Activated CD8-positive, alpha-beta memory T cell treated with anti-CD3 and anti-CD28 coated beads, Interleukin-2, amount 50 U/mL, for 4 hours (primary cell): ENCODE results near the gene NBPF4.
"Not testable (repeated sequence)": the region's sequence is repeated elsewhere in the genome, so short reads cannot be mapped to it uniquely, and the experiment has no call there.

Experiments used
- DNase-seq: peaks from one replicate; pipeline ENCODE4 v3.0.0-alpha.2; 2020

The NBPF4 gene

DNA sequence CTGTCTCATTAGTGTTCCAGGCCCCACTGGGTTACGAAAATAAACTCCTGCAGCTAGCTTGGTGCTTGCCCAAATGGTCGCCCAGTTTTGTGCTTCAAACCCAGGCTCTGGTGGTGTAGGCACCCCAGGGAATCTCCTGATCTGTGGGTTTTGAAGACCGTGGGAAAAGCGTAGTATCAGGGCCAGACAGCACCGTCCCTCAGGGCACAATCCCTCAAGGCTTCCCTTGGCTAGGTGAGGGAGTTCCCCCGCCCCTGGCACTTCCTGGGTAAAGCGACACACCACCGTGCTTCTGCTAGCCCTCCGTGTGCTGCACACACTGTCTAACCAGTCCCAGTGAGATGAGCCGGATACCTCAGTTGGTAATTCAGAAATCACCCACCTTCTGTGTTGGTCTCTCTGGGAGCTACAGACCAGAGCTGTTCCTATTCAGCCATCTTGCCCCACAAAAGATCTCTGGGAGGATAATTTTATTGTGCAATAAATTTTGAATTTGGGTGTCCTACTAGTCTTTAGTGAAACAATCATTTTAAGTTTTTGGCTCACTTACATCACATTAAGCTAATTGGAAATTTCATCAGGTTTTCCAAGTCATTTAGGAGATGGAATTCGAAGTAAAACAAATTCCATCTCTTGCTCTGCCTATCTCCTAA, 34.3 kb downstream of the NBPF4 start:
- no peak for DNase-seq

DNA sequence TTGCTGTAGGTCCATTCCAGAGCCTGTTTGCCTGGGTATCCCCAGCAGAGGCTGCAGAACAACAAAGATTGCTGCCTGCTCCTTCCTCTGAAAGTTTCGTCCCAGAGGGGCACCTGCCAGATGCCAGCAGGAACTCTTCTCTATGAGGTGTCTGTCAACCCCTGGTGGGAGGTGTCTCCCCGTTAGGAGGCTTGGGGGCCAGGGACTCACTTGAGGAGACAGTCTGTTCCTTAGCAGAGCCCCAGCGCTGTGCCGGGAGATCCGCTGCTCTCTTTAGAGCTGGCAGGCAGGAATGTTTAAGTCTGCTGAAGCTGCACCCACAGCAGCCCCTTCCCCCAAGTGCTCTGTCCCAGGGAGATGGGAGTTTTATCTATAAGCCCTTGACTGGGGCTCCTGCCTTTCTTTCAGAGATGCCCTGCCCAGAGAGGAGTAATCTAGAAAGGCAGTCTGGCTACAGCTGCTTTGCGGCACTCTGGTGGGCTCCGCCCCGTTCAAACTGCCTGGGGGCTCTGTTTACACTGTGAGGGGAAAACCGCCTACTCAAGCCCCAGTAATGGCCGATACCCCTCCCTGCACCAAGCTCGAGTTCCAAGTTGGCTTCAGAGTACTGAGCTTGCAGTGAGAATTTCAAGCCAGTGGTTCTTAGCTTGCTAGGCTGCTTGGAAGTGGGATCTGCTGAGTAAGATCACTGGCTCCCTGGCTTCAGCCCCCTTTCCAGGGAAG, 35.0 kb downstream of the NBPF4 start:
- no peak for DNase-seq

DNA sequence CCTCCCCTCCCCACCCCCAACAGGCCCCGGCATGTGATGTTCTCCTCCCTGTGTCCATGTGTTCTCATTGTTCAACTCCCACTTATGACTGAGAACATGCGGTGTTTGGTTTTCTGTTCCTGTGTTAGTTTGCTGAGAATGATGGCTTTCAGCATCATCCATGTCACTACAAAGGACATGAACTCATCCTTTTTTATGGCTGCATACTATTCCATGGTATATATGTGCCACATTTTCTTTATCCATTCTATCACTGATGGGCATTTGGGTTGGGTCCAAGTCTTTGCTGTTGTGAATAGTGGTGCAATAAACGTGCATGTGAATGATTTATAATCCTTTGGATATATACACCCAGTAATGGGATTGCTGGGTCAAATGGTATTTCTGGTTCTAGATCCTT, 40.3 kb downstream of the NBPF4 start:
- not testable (repeated sequence) for DNase-seq

DNA sequence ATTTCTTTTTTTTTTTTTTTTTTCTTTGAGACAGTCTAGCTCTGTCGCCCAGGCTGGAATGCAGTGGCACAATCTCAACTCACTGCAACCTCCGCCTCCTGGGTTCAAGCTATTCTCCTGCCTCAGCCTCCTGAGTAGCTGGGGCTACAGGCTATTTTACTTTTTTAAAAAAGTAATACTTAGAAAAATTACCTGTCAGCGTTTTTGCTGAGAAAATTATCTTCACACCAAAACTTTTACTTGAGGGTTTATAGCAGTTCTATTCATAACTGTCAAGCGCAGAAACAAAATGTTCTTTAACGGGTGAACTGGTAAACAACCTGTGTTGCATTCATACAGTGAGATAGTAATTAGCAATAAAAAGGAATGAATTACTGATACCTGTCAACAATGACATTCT, 42.2 kb downstream of the NBPF4 start:
- DNase-seq = no peak

DNA sequence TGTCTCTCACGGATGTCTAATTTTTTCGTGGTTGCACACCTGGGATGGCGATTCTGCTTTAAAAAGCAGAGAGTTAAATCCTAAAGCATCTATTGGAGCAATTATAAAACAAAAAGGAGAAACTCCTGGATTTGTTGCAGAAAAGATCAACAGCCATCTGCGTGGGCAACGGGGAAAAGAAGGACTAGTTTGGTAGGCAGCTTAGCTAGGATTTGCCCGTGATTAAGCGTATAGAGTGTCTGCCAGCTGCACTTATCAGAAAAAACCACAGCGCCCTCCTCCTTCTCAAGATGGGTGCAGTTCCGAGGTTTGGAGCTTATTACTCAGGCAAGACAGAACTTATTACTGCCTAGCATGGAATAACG, 43.2 kb downstream of the NBPF4 start:
- DNase-seq = peak; percentile 45

DNA sequence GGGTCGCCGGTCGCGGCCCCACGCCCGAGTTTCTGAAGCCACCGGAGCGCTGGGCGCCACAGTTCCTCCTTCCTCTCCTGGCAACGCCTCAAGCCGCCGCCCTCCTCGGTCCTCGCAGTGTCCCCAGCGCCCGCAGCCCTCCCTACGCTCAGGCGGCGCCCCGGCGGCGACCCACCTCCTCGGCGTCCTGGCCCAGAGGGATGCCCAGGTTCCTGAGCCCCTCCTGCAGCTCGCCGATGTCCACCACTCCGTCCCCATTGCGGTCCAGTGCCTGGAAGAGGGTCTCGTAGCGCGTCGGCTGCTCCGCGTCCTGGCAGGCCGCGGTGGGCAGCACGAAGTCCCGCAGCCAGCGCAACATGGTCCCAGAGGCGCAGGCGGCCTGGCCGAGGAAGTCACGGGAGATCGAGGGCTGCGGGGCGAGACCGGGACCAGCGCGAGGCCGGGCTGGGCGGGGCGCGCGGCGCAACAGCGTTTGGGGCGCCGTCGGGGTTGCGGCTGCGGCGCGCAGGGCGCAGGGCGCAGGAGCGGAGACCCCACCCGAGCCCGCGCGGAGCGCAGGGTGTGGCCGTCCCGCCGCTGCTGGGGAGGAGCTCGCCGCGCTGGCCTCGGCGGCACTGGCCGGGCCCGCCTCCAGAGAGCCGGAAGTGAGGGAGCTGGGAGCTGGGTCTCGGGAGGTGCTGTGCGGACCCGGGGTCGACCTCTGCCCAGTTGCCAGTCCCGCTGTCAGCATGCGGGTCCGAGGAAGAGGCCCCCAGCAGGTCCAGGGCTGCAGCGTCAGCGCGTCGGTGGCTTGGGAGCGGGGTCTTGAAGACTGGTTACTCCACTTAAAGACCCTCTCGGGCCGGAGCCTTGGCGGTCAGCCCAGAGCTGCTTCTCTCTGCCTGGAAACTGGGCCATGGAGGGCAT, 43.8 kb downstream of the NBPF4 start, which contains the start of gene SLC25A24:
Gene SLC25A24 (minus strand): TSS at position 563 of the 906 bp plus-strand sequence. CDS start 205 bp downstream, at position 358.
- DNase-seq = peak; percentile 66

DNA sequence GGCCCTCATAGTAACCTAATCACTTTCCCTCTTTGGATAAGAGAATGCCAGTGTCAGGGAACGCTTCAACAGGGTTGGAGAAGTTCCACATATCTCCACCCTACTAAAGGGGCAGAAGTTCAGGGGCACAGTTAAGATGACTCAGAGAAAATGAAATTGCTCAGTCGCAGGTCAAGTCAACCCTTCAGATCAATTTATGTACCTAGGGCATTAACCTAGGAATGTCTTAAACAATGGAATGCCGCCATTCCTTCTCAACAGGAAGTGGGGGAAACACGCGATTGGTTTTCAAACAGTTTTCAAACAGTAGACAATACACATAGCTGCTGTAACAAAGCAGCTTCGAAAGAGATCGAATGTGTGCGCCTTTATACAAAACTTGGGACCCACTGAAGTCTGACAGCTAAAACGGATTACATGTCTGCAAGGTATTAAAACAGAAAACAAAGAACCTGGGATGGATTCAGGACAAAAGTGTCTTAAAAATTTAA, 44.6 kb downstream of the NBPF4 start:
- DNase-seq = no peak

DNA sequence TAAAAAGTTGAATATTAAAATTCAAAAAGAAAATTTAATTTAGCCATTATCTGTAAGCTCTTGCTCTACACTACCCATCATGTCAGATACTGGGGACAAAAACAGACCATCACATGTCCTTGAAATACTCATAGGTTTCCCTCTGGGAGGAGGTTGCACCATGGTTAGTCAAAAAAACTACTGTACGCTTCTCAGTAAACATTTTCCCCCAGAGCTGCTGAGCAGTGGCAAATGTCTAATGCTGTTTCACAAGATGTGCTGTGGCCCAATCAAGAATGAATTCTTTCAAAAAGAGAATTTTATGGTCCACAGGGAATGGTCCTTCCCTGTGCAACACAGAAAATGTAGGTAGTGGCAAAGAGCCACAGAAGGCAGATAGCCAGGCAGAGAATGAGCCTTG, 49.8 kb downstream of the NBPF4 start:
- DNase-seq = no peak

DNA sequence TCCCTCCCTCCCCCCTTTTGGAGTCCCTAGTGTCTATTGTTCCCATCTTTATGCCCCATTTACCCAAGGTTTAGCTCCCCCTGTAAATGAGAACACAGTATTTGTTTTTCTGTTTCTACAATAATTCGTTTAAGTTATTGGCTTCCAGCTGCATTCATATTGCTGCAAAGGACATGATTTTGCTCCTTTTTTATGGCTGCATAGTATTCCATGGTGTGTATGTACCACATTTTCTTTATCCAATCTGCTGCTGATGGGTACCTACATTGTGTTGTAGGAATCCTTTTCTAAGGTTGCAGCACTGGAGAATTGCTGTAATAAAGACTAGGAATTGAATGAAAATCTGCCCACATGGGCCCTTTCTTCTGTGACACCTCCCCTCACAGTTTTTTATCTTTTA, 50.5 kb downstream of the NBPF4 start:
- no peak for DNase-seq

DNA sequence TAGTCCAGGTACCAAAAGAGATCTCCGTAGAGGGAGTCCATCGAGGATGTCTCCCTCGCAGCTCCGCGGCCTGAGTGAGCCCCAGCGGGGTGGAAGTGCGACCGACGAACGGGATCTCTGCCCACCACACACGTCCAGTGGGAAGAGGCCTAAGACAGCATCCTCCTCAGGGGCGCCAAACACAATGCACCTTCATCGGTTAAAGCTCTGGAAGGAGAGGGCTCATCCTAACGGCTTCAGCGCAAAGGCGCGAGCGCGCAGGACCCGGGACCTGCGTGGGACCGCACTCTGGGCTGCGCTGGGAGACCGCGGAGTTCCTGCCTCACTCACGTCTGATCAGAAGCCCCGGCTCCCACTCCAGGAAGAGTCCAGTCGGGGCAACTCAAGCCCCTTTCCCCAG, 51.3 kb downstream of the NBPF4 start:
- DNase-seq = no peak

DNA sequence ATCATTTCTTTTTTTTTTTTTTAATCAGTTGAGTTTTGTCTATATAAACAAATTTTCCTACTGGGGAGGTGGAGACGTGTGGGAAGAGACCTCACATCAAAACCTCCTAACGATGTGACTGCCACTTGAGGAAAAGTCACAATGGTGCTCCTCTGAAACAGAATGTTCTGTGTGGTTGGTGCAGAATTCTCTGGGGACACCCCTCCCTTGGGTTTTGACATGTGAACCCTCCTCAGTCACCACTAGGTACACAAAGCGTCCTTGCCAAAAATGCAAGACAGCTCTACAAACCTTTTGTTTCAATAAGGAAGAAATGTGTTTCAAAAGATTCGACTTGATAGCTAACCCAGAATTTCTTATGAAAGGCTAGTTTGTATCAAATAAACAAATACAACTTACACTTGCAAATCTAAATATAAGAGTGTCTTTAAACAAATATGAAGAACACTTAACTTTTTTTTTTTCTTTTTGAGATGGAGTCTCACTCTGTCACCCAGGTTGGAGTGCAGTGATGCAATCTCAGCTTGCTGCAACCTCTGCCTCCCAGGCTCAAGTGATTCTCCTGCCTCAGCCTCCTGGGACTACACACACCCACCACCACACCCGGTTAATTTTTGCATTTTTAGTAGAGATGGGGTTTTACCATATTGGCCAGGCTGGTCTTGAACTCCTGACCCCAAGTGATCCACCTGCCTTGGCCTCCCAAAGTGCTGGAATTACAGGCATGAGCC, 53.0 kb downstream of the NBPF4 start:
- DNase-seq = no peak

DNA sequence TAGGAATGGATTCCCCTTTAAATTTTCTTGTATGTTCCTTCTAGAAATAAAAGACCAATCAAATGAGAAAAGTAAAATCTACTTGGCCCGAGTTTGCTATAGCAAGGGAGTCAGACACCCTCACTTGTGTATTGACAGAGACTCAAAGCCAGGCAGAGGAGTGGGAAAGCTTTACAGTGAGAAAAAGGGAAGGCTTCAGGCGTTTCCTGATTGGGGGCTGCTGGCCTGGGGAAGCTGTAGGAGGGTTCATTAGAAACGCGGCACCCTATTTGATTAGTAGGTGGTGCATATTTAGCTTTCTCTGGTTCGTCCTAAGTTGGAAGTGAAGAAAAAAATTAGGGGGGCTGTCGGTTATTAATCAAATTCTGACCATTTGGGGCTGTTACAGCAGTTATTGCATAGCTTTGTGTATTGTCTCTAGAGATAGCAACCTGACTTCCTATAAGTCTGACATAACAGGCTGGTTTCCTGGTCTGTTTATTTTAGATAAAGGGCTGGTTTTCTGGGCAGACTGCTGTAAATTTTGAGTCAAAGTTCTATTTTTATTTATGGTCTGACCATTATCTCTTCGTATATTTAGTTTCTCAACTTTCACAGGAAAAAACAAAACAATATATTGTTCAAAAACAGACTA, 53.8 kb downstream of the NBPF4 start:
- no peak for DNase-seq

DNA sequence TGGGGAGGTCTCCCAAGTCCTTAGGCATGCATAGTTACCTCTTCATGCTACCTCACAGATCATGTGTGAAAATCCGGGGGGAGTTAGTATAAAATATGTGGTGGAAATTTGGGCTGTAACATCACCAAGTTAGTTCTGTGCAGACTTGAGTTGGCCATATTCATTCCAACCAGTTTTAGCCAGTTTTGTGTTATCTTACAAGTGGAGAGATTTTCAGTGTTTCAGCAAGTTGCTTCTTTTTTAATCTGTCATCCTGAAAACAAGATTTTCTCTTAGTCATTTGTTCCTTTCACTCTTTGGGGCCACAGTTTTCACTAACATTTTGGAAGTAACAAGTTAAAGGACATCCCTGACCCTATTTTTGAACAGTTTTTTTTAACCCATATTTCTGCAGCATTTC, 55.1 kb downstream of the NBPF4 start:
- DNase-seq = no peak

DNA sequence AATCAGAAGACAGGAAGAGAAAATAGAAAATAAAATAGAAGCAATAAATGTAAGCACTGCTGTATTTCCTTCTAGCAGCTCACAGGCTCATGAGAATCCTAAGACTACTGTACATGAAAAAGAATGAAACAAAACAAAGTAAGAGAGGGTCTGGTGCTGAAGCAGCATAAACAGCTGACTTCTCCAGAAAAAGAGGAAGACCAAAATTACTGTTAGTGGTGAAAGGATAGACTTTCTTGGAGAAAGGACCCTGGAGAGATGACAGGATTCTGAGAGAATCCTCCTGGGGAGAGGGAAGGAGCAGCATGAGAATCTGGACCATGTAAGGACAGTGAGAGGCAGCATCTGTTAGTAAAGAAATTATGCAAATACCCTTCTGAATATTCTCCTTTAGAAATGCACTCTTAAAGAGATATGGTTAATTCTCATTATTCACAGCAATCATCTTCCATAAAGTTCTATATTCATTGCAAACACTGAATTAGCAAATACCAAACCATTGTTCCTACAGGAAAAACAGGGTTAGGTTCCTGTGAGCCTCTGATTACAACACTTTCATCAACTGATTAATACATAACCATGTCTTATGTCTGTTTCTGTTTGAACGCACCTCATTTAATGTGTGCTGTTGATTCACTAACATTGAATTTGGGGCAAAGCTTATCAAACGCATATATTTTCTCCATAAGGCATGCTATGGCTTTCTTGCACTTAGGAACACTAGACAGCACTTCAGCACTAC, 60.7 kb downstream of the NBPF4 start:
- no peak for DNase-seq

DNA sequence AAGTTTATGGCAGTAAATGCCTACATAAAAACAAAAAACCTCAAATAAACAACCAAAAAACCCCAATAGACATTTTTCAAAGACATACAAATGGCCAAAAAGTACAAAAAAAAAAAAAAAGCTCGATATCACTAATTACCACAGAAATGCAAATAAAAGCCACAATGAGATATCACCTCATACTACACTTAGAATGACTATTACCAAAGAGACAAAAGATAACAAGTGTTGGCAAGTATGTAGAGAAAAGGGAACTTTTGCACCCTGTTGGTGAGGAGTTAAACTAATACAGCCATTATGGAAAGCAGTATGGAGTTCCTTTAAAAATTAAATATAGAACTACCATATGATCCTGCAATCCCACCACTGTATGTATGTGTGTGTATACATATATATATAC, 64.9 kb downstream of the NBPF4 start:
- no peak for DNase-seq
